Fibroblast of peridontal ligament (primary cell): ENCODE results near the gene KAT5.
A peak's percentile ranks its signal among the peaks of the same experiment; 100 is the strongest.
"Not testable (repeated sequence)": the region's sequence is repeated elsewhere in the genome, so short reads cannot be mapped to it uniquely, and the experiment has no call there.

Experiments used
- DNase-seq: peaks from one replicate; pipeline ENCODE4 v3.0.0-alpha.2; 2010; ENCODE audit errors: extremely low read depth

KAT5 gene

GRCh38 chr11:65711785-65712632, at the start of gene KAT5:
TSS of gene KAT5 (plus strand) at chr11:65712252. CDS start at chr11:65712268, 16 bp downstream.
- DNase-seq: peak; percentile 98

DNA sequence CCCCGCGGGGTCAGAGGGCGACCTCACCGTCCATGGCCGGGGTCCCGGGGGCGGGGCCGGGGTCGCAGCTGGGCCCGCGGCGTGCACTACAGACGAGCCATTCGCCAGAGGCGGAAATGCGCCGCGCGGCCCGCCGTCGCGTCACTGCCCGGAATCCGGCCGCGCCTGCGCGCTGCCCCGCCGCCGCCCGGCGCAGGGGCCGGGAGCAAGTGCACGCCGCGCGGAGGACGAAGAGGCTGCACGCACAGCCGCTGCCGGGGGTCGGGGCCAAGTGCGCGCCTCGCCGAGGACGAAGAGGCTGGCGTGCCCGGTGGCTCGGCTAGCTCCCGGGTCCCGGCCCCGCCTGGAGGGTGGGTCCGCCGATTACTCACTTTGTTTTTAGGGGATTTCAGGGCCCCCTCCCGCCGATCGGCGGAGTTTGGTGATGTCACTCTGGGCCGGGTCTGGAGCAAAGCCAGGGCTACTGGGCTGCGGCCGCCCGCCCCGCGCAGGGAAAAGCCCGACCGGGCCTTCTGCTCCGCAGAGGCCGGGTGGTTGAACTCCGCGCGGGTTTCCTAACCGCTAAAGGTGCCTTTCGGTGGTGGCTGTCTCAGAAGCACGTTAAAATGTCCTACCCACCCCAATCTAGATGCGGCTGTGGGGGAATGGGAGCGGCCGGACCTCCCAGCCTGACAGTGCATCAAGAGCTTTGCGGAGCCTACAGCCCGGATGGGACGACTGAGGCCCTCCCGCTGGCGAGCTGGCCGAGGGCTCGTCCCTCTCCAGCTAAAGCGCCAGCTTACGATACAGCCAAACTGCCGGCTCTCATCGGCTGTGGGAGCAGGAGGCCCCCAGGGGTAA, 49.0 kb upstream of the KAT5 start, which contains the start of gene RELA:
TSS of gene RELA (minus strand) at position 118 of the 840 bp plus-strand sequence. CDS start at position 34, 84 bp downstream.
- DNase-seq: peak; percentile 92

DNA sequence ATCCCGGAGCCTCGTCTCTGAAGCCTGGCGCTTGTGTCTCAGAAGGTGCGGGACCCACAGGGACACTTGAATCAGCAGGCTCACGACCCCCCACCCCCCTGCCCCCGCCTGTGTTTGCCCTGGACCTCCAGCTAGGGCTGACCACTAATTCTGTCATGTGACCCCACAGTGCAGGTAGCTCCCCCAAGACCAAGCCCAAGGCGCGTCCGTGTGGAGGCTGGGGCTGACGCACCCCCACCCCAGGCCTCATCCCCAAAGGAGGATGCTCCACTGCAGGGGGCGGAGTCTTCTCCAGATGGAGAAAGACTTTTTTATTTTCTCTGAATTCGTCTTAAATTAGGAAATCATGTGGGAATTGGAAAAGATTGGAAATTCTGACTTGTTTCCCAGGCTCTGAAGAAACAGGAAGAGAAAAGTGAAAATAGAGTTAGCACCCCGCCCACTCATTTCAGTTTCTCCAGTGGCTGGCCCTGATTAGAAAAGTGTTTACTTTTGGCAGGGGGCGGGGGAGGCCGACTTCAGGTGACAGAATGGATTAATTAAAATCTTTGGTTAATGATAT, 48.3 kb upstream of the KAT5 start:
- DNase-seq: peak; percentile 86

- no peak for DNase-seq
Observed at GRCh38 chr11:65672180-65672860, 39.7 kb upstream of the KAT5 start.

- no peak for DNase-seq
Observed at GRCh38 chr11:65672982-65673381, 39.1 kb upstream of the KAT5 start.

DNA sequence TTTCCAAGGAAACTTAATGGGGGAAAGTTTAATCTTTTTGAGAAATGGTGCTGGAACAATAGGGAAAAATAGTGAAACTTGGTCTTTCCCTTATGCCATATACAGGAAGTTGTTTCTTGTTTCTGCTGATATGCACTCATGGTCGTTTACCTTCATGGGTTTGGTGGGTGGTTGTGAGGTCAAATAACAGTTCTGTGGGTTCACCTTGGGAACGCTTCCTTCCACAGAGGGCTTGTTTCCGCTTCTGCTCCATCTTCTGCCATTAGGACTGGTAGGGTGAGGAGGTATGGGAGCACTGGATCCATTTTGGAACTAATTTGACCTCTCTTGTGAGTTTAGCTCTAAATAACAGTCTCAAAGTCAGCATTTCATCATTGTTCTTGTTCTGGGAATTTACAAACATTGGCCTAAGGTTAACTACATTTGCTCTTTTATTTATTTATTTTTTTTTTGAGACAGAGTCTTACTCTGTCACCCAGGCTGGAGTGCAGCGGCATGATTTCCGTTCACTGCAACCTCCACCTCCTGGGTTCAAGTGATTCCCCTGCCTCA, 31.8 kb upstream of the KAT5 start:
- no peak for DNase-seq

GRCh38 chr11:65683480-65683879, 28.6 kb upstream of the KAT5 start:
- not testable (repeated sequence) for DNase-seq

DNA sequence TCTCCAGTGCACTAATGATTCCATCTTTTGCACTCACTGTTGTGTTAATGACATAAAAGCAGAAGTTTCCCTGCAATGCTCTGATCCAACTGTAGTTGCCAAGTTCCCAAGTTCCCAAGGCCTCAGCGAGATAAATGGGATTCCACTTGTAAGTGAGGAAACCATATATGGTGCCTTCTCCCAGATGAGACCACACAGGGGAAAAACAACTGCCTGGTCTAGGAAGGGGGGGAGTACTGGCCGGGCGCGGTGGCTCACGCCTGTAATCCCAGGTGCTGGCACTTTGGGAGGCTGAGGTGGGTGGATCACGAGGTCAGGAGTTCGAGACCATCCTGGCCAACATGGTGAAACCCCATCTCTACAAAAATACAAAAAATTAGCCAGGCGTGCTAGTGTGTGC, 26.1 kb upstream of the KAT5 start:
- no peak for DNase-seq

DNA sequence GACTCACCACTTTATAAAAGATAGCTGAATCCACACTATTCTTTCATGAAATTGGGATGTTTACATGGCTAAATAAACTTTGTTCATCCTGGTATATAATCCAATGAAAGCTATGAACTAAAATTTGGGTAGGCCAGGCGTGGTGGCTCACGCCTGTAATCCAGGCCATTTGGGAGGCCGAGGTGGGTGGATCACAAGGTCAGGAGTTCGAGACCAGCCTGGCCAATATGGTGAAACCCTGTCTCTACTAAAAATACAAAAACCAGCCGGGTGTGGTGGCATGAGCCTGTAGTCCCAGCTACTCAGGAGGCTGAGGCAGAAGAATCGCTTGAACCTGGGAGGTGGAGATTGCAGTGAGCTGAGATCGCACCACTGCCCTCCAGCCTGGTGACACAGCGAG, 20.2 kb upstream of the KAT5 start:
- DNase-seq: not testable (repeated sequence)

GRCh38 chr11:65692367-65692766, 19.7 kb upstream of the KAT5 start:
- no peak for DNase-seq

- DNase-seq: peak; percentile 8
Observed at GRCh38 chr11:65695459-65696241, 16.4 kb upstream of the KAT5 start.

DNA sequence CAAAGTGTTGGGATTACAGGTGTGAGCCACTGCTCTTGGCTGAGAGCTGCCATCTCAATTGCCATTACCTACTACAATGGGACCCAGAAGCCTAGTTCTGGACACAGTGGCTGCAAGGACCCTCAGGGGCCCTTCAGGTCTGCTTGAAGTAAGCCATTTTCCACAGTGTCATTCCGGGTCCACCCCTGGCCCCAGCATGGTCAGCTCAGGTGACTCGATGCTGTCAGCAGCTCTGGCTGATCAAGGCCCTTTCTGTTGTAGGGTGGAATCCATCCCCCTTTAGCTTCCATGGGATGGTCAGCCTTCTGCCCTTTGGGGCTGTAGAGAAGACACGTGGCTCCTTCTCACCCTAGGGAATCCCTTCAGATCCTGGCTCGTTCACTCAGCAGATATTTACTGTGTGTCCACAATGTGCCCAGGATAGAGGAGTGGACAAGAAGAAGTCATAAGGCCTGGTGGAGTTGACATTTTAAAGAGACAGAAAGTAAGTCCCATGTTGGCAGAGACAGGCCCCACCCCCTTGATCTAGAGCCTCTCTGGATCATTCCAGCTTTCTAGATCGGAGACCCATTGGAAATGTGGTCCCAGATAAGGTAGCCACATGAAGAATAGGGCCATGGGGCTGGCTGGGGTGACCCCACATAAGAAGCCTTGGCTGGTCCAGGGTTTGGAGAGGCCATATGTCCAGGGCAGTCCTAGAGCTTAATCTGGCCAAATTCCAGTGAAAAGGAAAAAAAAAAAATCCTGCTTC, 15.1 kb upstream of the KAT5 start:
- DNase-seq: no peak

DNA sequence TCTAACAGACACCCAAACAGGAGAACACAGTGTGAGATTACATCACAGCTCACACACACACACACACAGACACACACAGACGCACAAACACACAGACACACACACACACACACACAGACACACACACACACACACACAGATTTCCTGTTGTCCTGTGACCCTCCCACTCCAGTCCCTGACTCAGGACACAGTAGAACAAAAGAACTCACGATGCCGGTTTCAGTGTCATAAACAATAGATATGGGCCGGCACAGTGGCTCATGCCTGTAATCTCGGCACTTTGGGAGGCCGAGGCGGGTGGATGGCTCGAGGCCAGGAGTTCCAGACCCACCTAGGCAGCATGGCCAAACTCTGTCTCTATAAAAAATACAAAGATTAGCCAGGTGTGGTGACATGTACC, 13.8 kb upstream of the KAT5 start:
- DNase-seq: no peak

GRCh38 chr11:65699306-65699705, 12.7 kb upstream of the KAT5 start:
- no peak for DNase-seq

- DNase-seq: no peak
Observed at GRCh38 chr11:65700399-65700798, 11.7 kb upstream of the KAT5 start.

DNA sequence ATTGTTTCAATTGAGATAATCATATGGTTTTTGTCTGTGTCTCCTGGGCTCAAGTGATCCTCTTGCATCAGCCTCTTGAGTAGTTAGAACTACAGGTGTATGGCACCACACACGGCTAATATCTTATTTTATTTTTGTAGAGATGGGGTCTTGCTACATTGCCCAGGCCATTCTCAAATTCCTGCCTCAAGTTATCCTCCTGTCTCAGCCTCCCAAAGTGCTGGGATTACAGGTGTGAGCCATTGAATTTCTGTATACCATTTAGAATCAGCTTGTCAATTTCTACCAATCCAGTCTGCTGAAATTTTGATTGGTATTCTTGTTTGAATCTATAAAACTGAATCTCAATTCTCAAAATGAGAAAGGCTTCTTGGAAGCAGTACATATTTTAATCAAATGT, 10.4 kb upstream of the KAT5 start:
- no peak for DNase-seq

DNA sequence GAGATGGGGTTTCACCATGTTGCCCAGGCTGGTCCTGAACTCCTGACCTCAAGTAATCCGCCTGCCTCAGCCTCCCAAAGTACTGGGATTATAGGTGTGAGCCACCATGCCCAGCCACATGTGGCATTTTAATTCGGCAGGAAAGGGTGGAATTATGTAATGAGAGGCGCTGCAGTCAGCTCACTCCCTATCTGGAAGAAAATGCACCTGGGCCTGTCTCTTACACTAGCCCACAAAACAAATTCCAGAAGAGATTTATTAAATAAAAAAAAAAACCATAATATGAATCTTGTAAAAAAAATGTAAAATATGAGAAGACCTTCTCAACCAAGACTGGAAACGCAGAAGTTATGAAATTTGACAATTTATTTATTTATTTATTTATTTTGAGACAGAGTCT, 8.2 kb upstream of the KAT5 start:
- no peak for DNase-seq

DNA sequence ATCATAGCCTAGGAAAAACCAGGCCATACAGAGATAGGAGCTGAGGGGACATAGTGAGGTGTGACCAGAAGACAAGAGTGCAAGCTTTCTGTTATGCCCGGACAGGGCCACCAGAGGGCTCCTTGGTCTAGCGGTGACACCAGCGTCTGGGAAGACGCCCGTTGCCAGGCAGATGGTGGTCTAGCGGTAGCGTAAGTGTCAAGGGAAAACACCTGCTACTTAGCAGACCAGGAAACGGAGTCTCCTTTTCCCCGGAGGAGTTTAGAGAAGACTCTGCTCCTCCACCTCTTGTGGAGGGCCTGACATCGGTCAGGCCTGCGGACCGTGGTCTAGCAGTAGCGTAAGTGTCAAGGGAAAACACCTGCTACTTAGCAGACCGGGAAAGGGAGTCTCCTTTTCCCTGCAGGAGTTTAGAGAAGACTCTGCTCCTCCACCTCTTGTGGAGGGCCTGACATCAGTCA, 5.7 kb upstream of the KAT5 start:
- peak; percentile 28 for DNase-seq

GRCh38 chr11:65707002-65707401, 5.0 kb upstream of the KAT5 start:
- not testable (repeated sequence) for DNase-seq

GRCh38 chr11:65708451-65708850, 3.6 kb upstream of the KAT5 start:
- no peak for DNase-seq
